Mesenchymal stem cell (in vitro differentiated cells and primary cell): ENCODE results near the gene HOXA3.
A peak's percentile ranks its signal among the peaks of the same experiment; 100 is the strongest.

ENCODE experiments used
- DNase-seq: peaks from one replicate; pipeline ENCODE4 v3.0.0-alpha.2; 2013
- H2AFZ ChIP-seq: one replicate; pipeline ENCODE4 v1.6.1; 2013; ENCODE audit warnings: low read depth, mild to moderate bottlenecking, control low read depth, inconsistent platforms, low read length, moderate library complexity
- H2AK5ac ChIP-seq: 2 replicates; pipeline ENCODE4 v1.6.1; 2013; ENCODE audit warnings: low read length, moderate library complexity, mild to moderate bottlenecking, inconsistent platforms; ENCODE audit not compliant: severe bottlenecking
- H2BK120ac ChIP-seq: one replicate; pipeline ENCODE4 v1.6.1; 2013; ENCODE audit warnings: low read depth, mild to moderate bottlenecking, inconsistent platforms, low read length, moderate library complexity
- H2BK12ac ChIP-seq, 2 experiments: one replicate each; pipeline ENCODE4 v1.6.1; 2013; ENCODE audit warnings: inconsistent platforms in 2 of 2, low read length in 2 of 2, mild to moderate bottlenecking in 2 of 2, moderate library complexity in 2 of 2, control low read depth in 1 of 2
- H2BK15ac ChIP-seq: one replicate; pipeline ENCODE4 v1.6.1; 2013; ENCODE audit warnings: mild to moderate bottlenecking, low read depth, inconsistent platforms; ENCODE audit not compliant: poor library complexity, severe bottlenecking
- H2BK5ac ChIP-seq: 2 replicates; pipeline ENCODE4 v1.6.1; 2013; ENCODE audit warnings: low read depth, mild to moderate bottlenecking, low read length, control low read depth, inconsistent platforms; ENCODE audit not compliant: poor library complexity, severe bottlenecking
- H3K14ac ChIP-seq, 2 experiments: one replicate each; pipeline ENCODE4 v1.6.1; 2013; ENCODE audit warnings: inconsistent platforms in 2 of 2, low read length in 2 of 2, control low read depth in 1 of 2, mild to moderate bottlenecking in 1 of 2, moderate library complexity in 1 of 2
- H3K18ac ChIP-seq, 2 experiments: one replicate each; pipeline ENCODE4 v1.6.1; 2013; ENCODE audit warnings: inconsistent platforms in 2 of 2, low read length in 2 of 2, control low read depth in 1 of 2, low read depth in 1 of 2, mild to moderate bottlenecking in 1 of 2
- H3K23ac ChIP-seq, 2 experiments: one replicate each; pipeline ENCODE4 v1.6.1; 2013; ENCODE audit warnings: inconsistent platforms in 2 of 2, low read length in 2 of 2, mild to moderate bottlenecking in 2 of 2, moderate library complexity in 2 of 2, control low read depth in 1 of 2
- H3K27ac ChIP-seq: 2 replicates; pipeline ENCODE4 v1.5.1; 2013; ENCODE audit warnings: mild to moderate bottlenecking, moderate library complexity, low read length, control low read depth, inconsistent platforms; ENCODE audit not compliant: poor library complexity, severe bottlenecking
- H3K27me3 ChIP-seq, 2 experiments: 2 replicates each; pipeline versions ENCODE4 v1.6.1 to v1.7.0; 2013; ENCODE audit warnings: low read length in 2 of 2, mild to moderate bottlenecking in 2 of 2, moderate library complexity in 2 of 2, control low read depth in 1 of 2, inconsistent platforms in 1 of 2; ENCODE audit not compliant: control insufficient read depth in 1 of 2, insufficient read depth in 1 of 2
- H3K36me3 ChIP-seq, 2 experiments: 2 replicates each; pipeline versions ENCODE4 v1.6.1 to v1.7.0; 2013; ENCODE audit warnings: low read length in 2 of 2, control low read depth in 1 of 2, inconsistent platforms in 1 of 2, low read depth in 1 of 2, mild to moderate bottlenecking in 1 of 2; ENCODE audit not compliant: insufficient read depth in 2 of 2, control insufficient read depth in 1 of 2
- H3K4ac ChIP-seq, 2 experiments: one replicate each; pipeline ENCODE4 v1.6.1; 2013; ENCODE audit warnings: inconsistent platforms in 2 of 2, low read length in 2 of 2, mild to moderate bottlenecking in 2 of 2, moderate library complexity in 2 of 2, control low read depth in 1 of 2, low read depth in 1 of 2
- H3K4me1 ChIP-seq: 2 replicates; pipeline ENCODE4 v1.6.1; 2013; ENCODE audit warnings: low read depth, low read length, control low read depth; ENCODE audit not compliant: control insufficient read depth, insufficient read depth
- H3K4me2 ChIP-seq: 2 replicates; pipeline ENCODE4 v1.6.1; 2013; ENCODE audit warnings: low read length, mild to moderate bottlenecking, inconsistent platforms; ENCODE audit not compliant: poor library complexity, severe bottlenecking
- H3K4me3 ChIP-seq, 2 experiments: 2 replicates each; pipeline versions ENCODE4 v1.5.1 to v1.7.0; 2013; ENCODE audit warnings: low read length in 2 of 2, mild to moderate bottlenecking in 2 of 2, control low read depth in 1 of 2, low read depth in 1 of 2; ENCODE audit not compliant: insufficient read depth in 1 of 2
- H3K79me1 ChIP-seq: replicated peaks from 2 replicates; pipeline ENCODE4 v1.6.1; 2013; ENCODE audit warnings: mild to moderate bottlenecking, control low read depth, low read length, inconsistent platforms; ENCODE audit not compliant: poor library complexity, severe bottlenecking
- H3K9ac ChIP-seq: 2 replicates; pipeline ENCODE4 v1.7.0; 2013; ENCODE audit warnings: mild to moderate bottlenecking, low read length, moderate library complexity
- H3K9me3 ChIP-seq: 2 replicates; pipeline ENCODE4 v1.7.0; 2013; ENCODE audit warnings: mild to moderate bottlenecking, low read length; ENCODE audit not compliant: control insufficient read depth
- H4K8ac ChIP-seq: one replicate; pipeline ENCODE4 v1.6.1; 2013; ENCODE audit warnings: inconsistent platforms, mild to moderate bottlenecking, low read length, moderate library complexity
- H4K91ac ChIP-seq: one replicate; pipeline ENCODE4 v1.6.1; 2013; ENCODE audit warnings: mild to moderate bottlenecking, low read length, inconsistent platforms
- WGBS: methylation state at CpG from one replicate; pipeline ENCODE4 v1.1.7; 2013; ENCODE audit warnings: mixed read lengths; 5-methylcytosine and 5-hydroxymethylcytosine counted together

Gene HOXA3

DNA sequence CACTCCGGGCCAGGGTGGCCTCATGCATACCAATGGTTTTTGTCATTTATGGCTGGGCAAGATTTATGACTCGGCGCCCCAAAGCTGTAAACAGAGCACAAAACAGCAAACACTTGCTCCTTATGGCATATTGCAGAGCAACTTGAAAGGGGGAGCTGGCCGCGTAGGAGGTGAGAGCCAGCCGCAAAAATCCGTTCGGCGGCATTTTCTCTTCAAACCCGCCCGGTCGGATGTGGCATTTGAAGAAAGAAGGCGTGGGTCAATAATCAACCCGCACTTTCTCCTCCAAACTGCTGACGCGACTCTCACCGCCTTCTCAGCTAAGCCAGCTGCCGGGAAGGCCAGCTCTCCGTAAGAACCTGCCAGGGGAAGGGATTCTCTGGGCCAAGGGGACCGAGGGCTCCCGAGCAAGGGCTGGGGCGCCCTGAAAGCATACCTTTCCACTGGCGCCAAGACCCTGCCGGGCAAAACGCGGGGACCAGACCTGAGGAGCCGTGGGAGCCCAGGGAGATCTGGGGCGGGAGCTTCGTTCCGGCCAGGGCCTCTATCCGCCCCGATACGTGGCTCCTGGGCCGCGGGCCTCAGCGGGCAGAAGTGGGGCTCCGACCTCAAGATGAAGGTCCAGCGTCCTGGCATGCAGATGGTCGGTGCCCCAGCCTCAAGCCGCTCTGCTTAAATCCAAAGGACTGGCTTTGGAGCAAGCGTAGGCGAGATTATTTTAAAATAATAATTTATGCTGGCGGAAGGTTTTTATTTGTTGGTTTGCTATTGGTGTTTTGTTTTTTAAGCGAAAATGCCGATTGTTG, 37.0 kb downstream of the HOXA3 start:
- H4K8ac ChIP-seq: peak overlapping the region; percentile 3
- peak overlapping the region; percentile 69 to 78 for H3K4me3 ChIP-seq
- DNase-seq: peak; percentile 58
- peak overlapping the region; percentile 72 for H3K4me2 ChIP-seq
- H3K27me3 ChIP-seq: no peaks in the 10 kb centered on the region
- peak overlapping the region; percentile 53 for H2AK5ac ChIP-seq
- H2BK15ac ChIP-seq: no peak overlapping the region
- H3K9me3 ChIP-seq: no peaks in the 10 kb centered on the region
- H3K23ac ChIP-seq: no peak overlapping the region
- H2BK12ac ChIP-seq: no peak overlapping the region
- no peak overlapping the region for H2BK120ac ChIP-seq
- peak overlapping the region; percentile 96 for H2BK5ac ChIP-seq
- H3K4me1 ChIP-seq: peaks cover 3% of the 10 kb centered on the region
- peaks cover 16 to 17% of the 10 kb centered on the region in 2 experiments for H3K36me3 ChIP-seq
- no peak overlapping the region for H3K14ac ChIP-seq
- WGBS: 1% methylated on average over 42 of the region's 45 CpGs
- H3K27ac ChIP-seq: peak overlapping the region; percentile 99
- H3K9ac ChIP-seq: peak overlapping the region; percentile 78
- H2AFZ ChIP-seq: no peak overlapping the region
- no peak overlapping the region for H3K4ac ChIP-seq
- H3K18ac ChIP-seq: peak overlapping the region in 1 of 2 experiments; percentile 34
- H3K79me1 ChIP-seq: no peaks in the 10 kb centered on the region
- H4K91ac ChIP-seq: no peak overlapping the region

DNA sequence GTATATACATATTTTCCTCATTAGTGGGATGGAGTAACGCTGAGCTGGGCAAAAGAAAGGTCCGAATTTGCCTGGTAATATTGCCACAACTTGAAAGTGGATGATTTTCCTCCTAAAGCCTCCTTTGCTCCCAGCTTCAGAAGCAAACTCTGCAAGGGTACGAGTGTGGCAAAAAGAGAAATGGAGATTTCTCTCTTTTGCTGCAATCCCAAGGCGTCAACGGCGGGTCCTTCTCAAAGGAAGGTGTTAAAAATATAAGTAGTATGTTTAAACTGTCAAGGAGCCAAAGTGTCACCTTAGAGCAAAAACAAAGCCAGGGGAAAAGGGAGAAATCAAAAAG, 37.5 kb downstream of the HOXA3 start:
- Histone ChIP-seq H3K4me1 (peaks cover 8% of the 10 kb centered on the region), H3K27me3 (no peaks in the 10 kb centered on the region), H2AFZ (no peak overlapping the region), H2BK12ac (no peak overlapping the region), H3K9ac (peak overlapping the region; percentile 78), H2AK5ac (peak overlapping the region; percentile 56), H2BK120ac (no peak overlapping the region), H3K9me3 (no peaks in the 10 kb centered on the region), H3K79me1 (no peaks in the 10 kb centered on the region), H2BK5ac (peak overlapping the region; percentile 77), H3K4ac (no peak overlapping the region), H3K36me3 (peaks cover 16 to 22% of the 10 kb centered on the region in 2 experiments), H3K4me3 (peak overlapping the region in 1 of 2 experiments; percentile 69), H3K4me2 (peak overlapping the region; percentile 72), H3K27ac (peak overlapping the region; percentile 99), H4K91ac (no peak overlapping the region), H3K14ac (no peak overlapping the region), H2BK15ac (no peak overlapping the region), H4K8ac (no peak overlapping the region), H3K23ac (no peak overlapping the region), H3K18ac (no peak overlapping the region)
- DNase-seq: no peak
- WGBS: 4% methylated on average over 6 of the region's 6 CpGs

DNA sequence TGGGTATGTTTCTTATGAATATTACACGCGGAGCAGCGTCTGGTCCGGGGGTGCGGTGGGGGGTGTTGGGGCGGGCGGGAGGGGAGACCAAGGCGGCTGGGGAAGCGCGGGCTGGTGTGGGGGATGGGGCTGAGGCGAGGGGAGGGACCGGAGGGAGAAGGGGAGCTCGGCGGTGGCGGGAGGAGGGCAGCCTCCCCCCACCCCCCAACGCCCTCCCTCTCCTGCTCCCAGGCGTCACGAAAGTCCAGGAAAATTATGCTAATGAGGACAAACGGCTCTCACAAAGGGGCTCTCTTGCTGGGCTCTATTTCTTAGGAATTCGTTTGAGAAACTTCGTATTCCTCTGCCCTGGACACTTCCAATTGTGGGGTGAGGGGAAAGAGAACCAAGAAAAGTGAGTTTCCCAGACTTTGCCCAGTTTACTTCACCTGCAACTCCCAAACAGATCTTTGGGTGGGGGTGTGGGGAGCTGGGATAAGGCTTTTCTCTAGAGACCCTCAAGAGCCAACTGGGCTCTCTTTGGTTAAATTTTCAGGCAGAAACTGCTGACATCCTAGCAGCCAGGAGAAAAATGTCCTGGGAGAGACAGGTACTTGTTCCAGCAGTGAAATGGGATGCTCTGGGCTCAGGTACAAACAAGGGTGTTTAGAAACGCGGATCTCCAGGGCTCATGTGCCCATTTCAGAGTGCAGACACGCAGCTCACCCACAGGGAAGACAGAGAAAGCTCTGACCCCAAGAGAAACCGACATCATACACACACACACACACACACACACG, 38.2 kb downstream of the HOXA3 start:
- Histone ChIP-seq H3K4me3 (peak overlapping the region; percentile 66 to 78), H3K4me1 (peaks cover 13% of the 10 kb centered on the region), H2BK15ac (no peak overlapping the region), H3K14ac (no peak overlapping the region), H2AFZ (no peak overlapping the region), H3K27me3 (no peaks in the 10 kb centered on the region), H2BK5ac (peak overlapping the region; percentile 8), H4K8ac (no peak overlapping the region), H3K79me1 (no peaks in the 10 kb centered on the region), H3K23ac (no peak overlapping the region), H3K4ac (no peak overlapping the region), H4K91ac (no peak overlapping the region), H2BK120ac (no peak overlapping the region), H2AK5ac (peak overlapping the region; percentile 76), H3K27ac (peak overlapping the region; percentile 83), H3K4me2 (peak overlapping the region; percentile 59), H3K9me3 (no peaks in the 10 kb centered on the region), H2BK12ac (no peak overlapping the region), H3K9ac (peak overlapping the region; percentile 88), H3K18ac (no peak overlapping the region), H3K36me3 (peaks cover 17 to 27% of the 10 kb centered on the region in 2 experiments)
- peak; percentile 30 for DNase-seq
- WGBS: 3% methylated on average over 8 of the region's 26 CpGs
